ENCODE measurements around the gene HTR3D. TPM values are rescaled to one million over a fixed set of nuclear protein-coding genes. Genes with fewer than 3 reads are reported as not detected.

The HTR3D gene
- total and polyA plus RNA-seq, 2 experiments from 2014 or later: not detected

- H3K9me2 ChIP-seq (ENCODE audit: insufficient read depth): no peaks in the 10 kb centered on the region
- H2AFZ ChIP-seq: no peak overlapping the region
- Mint-ChIP-seq H3K36me3 (ENCODE audit: low read depth) (peaks cover 31% of the 10 kb centered on the region), H3K4me1 (peaks cover 18% of the 10 kb centered on the region), H3K27me3 (ENCODE audit: insufficient read depth, low read depth, poor library complexity) (peaks cover 7% of the 10 kb centered on the region), H3K4me3 (peak overlapping the region; percentile 99; the same call in 2 of the 3 replicates), H3K27ac (no peak overlapping the region), H3K9me3 (no peaks in the 10 kb centered on the region; the same call in 2 of the 3 replicates)
- 0 out of 2 replicates have a peak overlapping the region, but pooled peaks have one; percentile 84 for H3K4me2 ChIP-seq
- no peak overlapping the region for H3K27ac ChIP-seq (ENCODE audit: low read depth)
- peaks cover 11% of the 10 kb centered on the region for H3K4me1 ChIP-seq (ENCODE audit: insufficient read depth)
- no peaks in the 10 kb centered on the region for H3K27me3 ChIP-seq (ENCODE audit: insufficient read depth)
- H3F3A ChIP-seq (replicated peaks; ENCODE audit: low read depth): no peaks in the 10 kb centered on the region
- H4K20me1 ChIP-seq (replicated peaks; ENCODE audit: insufficient read depth): peaks cover 9% of the 10 kb centered on the region; the same call in 1 of the 2 replicates
- TF ChIP-seq NANOG (IDR thresholded peaks at IDR 0.05; ENCODE audit: borderline replicate concordance) (no peak), ZNF331 (CRISPR knock-in tag; IDR thresholded peaks at IDR 0.05; ENCODE audit: low read depth) (no peak), EZH2phosphoT487 (IDR thresholded peaks at IDR 0.05; ENCODE audit: unreplicated experiment) (no peak), REST (IDR thresholded peaks at IDR 0.05; ENCODE audit: unreplicated experiment) (no peak), ZNF114 (CRISPR knock-in tag; IDR thresholded peaks at IDR 0.05) (no peak)
- H3K79me2 ChIP-seq (replicated peaks; ENCODE audit: insufficient read depth): peaks cover 33% of the 10 kb centered on the region
- DNase-seq (ENCODE audit: low spot score) (no peak), ATAC-seq (no peak)
- H3K4me3 ChIP-seq: no peak overlapping the region
- H3K36me3 ChIP-seq (ENCODE audit: insufficient read depth): no peaks in the 10 kb centered on the region
Measured at GRCh38 chr3:184015381-184016019, 16.0 kb upstream of the HTR3D start.

GRCh38 chr3:184016169-184016570, 15.4 kb upstream of the HTR3D start:
- no peak overlapping the region for H3K27ac Mint-ChIP-seq
- peaks cover 33% of the 10 kb centered on the region for H3K79me2 ChIP-seq (replicated peaks; ENCODE audit: insufficient read depth)
- H3K4me2 ChIP-seq: peak overlapping the region; percentile 84
- H3K27ac ChIP-seq (ENCODE audit: low read depth): no peak overlapping the region
- peaks cover 11% of the 10 kb centered on the region for H3K4me1 ChIP-seq (ENCODE audit: insufficient read depth)
- H3K9me2 ChIP-seq (ENCODE audit: insufficient read depth): no peaks in the 10 kb centered on the region
- H3F3A ChIP-seq (replicated peaks; ENCODE audit: low read depth): no peaks in the 10 kb centered on the region
- H3K36me3 ChIP-seq (ENCODE audit: insufficient read depth): no peaks in the 10 kb centered on the region
- peak overlapping the region; percentile 99 for H3K4me3 Mint-ChIP-seq
- peaks cover 9% of the 10 kb centered on the region; the same call in 1 of the 2 replicates for H4K20me1 ChIP-seq (replicated peaks; ENCODE audit: insufficient read depth)
- H3K4me3 ChIP-seq: peak overlapping the region; percentile 98
- DNase-seq (ENCODE audit: low spot score): no peak
- H2AFZ ChIP-seq: no peak overlapping the region
- H3K36me3 Mint-ChIP-seq (ENCODE audit: low read depth): peaks cover 24% of the 10 kb centered on the region
- H3K9me3 Mint-ChIP-seq: no peaks in the 10 kb centered on the region
- no peaks in the 10 kb centered on the region for H3K27me3 ChIP-seq (ENCODE audit: insufficient read depth)
- H3K4me1 Mint-ChIP-seq: peaks cover 18% of the 10 kb centered on the region
- H3K27me3 Mint-ChIP-seq (ENCODE audit: insufficient read depth, low read depth, poor library complexity): peaks cover 6% of the 10 kb centered on the region
- ATAC-seq: no peak
- TF ChIP-seq ZNF462 (CRISPR knock-in tag; IDR thresholded peaks at IDR 0.05): no peak
- TF ChIP-seq ZNF331 (CRISPR knock-in tag; IDR thresholded peaks at IDR 0.05; ENCODE audit: low read depth): no peak
- no peak for TF ChIP-seq CREB1 (CRISPR knock-in tag; IDR thresholded peaks at IDR 0.05; ENCODE audit: low read depth)
- no peak for TF ChIP-seq POLR2AphosphoS5 (IDR thresholded peaks at IDR 0.05; ENCODE audit: low read depth)
- no peak for TF ChIP-seq CTCF (conservative IDR thresholded peaks at IDR 0.05; ENCODE audit: low read depth in 2 of 2)
- TF ChIP-seq ZNF114 (CRISPR knock-in tag; IDR thresholded peaks at IDR 0.05): no peak
